ENCODE data around the gene ALG5.

- TF ChIP-seq EZH2 (IDR thresholded peaks at IDR 0.05; ENCODE audit: borderline replicate concordance) (no peak), CTCF (IDR thresholded peaks at IDR 0.05; ENCODE audit: poor library complexity) (no peak), EZH2phosphoT487 (IDR thresholded peaks at IDR 0.05; ENCODE audit: low read depth, severe bottlenecking, unreplicated experiment) (no peak)
Measured at GRCh38 chr13:36950330-36950729, 48.8 kb downstream of the ALG5 start.
